Left hindlimb (tissue), 1 donor: ENCODE data around the gene FAM222B.
"Not testable (repeated sequence)": the region's sequence is repeated elsewhere in the genome, so short reads cannot be mapped to it uniquely, and the experiment has no call there.

Source experiments
- DNase-seq: peaks from one replicate; pipeline ENCODE4 v3.0.0-alpha.2; 2018

FAM222B gene

DNA sequence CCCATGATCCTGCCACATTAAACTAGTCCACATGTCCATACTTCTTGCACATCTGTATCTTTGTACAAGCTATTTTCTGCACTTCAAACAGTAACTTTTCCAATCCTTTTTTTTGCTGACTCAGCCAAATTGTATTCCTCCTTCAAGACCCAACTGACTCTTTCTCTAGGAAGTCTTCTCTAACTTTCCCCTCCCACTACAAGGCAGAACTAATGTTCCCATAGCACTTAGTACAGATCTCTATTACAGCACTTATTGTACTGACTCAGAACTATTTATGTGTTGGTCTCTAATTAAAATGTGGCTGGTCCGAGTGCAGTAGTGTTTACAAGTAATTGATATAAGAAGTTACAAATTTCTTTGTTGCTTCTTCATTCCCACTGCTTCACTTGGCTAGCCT is 8.2 kb downstream of the FAM222B start:
- no peak for DNase-seq

- no peak for DNase-seq
Measured at GRCh38 chr17:28828294-28829040, 14.1 kb downstream of the FAM222B start.

DNA sequence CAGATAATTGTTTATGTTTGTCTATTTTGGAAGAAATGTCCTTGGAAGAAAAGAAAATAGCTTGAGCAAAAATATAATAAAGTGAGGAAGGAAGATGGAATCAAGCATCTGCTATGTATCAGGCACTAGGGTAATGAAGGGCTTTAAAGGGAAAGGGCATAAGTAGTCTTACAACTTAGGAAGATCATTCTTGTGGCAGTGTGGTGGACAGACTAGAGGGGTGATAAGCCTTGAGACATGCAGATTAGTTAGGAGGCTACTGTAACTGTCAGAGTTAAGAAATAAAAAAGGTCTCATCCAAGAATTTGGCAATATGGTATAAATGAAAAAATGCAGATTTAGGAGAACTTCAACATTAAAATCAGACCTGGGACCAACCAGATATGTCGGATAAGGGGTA is 14.9 kb downstream of the FAM222B start:
- DNase-seq: no peak

GRCh38 chr17:28819582-28819981 is 23.0 kb downstream of the FAM222B start:
- DNase-seq: no peak

DNA sequence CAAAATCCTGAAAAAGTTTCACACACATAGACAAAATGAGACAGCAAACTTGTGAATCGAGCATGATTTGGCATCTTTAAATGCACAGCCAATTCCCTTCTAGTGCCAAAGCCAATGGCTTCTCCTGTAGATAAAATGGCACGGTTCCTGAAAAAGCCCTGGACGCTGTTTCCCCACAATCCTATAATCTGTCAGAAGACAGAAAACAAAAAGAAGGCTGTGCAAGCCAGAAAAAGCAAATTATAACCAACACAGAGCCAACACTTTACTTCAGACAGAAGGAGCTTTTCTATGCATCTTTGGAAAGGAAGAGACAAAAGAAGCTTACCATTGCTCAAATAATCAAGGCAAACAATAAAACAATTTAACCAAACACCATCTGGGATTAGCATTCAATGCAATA is 23.8 kb downstream of the FAM222B start:
- DNase-seq: no peak

GRCh38 chr17:28816540-28816939 is 26.1 kb downstream of the FAM222B start:
- no peak for DNase-seq

DNA sequence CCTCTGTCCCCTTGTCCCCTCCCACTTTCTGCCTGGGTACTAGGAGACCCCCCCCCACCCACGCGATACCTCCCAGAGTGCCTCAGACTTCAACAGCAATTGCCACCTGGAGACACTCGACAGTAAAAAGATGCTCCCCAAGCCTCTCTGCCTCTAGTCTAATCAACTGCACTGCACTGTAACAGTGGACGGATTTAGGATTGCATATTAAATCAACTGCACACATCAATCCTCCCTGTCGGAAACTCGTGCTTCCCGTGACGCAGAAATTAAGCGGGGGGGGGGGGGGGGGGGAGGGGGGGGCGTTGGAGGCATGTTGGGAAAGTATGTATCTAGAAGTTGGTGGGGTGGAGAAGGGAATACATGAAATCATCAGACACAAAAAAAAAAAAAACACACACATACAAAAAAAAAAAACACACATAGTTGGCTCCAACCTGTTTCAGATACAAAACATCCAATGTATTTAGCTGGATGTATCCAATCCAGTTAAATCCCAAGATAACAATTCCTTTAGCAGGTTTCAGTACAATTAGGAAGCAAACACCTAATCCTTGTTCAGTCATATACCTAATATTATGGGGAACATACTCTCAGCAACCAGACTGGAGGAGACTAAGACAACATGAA is 29.7 kb downstream of the FAM222B start:
- no peak for DNase-seq

DNA sequence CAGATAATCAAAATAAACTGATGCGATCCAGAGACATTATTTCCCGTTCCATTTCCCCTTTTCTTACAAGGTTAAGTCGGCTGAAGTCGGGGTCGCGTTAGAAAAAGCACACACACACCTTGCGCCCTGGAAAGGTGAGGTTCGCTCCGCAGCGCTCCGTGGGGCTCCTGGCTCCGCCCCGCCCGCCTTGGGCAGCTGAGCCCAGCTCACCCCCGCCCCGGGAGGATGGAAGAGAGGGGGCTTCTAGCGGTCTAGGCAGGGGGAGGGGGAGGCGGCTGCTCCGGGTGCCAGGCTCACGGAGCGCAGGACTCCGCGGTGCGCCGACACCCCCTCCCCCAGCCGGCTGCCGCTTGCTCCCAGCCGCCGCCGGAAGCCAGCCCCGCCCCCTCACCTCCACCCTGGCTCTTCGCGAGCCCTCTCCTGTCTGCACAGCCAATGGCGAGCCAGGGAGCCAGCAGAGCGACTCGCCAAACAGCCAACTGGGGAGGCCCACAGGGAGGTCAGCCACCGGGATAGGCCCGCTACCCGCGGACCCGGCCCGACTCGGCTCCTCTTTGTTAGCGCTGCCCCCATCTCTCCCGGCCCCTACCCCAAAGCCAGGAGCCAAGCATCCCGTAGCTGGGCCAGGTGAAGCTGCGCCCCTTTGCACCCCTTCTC is 30.4 kb downstream of the FAM222B start:
- DNase-seq: peak; percentile 97

DNA sequence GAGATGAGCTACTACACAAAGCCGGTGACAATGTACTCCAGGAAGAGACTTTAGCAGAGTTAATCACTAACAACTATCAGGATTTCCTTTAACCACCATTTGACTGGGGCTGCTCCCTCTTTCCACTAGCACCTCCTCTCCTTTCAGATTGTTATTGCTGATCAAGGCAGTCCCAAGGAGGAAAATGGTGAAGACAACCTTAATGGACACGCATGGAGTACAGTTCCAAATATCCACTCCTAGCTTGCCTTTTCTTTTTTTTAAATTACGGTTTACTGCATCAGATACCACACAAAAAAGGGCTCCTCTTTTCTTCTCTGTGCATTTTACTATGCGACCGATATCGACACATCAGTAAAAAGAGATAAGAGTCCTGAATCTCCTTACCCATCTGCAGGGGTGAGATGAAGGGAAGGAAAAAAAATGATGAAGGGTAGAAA is 30.9 kb downstream of the FAM222B start:
- DNase-seq: no peak

DNA sequence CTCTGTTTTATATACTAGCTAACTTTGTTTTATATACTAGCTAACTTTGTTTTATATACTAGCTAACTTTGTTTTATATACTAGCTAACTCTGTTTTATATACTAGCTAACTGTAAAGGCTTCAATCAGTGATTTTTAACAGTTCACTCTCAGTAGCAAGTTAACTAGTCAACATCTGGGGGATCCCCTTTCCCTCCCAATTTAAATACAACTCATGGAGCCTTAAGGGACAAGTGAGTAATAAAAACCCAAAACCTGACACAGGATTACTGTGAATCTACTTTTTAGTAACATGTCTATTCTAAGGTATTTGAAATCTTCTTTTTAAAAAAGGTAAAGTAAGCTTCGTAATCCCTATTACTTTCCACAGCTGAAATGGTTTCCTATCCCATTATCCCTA is 32.2 kb downstream of the FAM222B start:
- no peak for DNase-seq

DNA sequence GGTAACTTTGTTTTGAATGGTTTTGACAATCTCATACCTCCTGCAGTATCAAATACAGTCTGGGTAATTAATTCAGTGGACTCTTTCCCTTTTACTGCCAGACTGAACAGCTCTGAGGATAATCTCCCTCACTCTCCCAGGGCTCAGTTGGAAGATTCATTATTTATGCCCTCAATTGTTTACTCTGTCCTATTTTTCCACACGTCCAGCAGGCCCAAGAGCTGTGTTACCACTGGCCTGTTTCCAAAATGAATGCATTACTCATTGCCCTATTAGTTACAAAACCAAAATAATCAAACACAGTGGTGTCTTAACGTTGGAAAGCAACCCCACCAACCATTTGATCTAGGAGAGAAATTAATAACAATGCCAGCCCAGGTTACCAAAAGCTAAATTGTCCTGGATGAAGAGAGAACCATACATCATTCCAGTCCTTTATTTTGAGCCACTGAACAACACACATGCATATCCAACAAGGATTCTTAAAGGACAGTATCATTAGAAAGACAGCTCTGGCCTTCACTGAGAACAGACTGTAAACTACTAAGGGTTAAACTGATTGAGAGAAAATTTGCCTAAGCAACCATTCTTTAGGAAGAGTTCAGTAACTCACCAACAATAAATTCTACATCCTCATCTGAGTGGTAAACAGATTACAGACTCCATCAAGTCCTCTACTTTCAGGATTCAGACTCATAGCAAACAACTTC is 34.5 kb downstream of the FAM222B start:
- DNase-seq: no peak

DNA sequence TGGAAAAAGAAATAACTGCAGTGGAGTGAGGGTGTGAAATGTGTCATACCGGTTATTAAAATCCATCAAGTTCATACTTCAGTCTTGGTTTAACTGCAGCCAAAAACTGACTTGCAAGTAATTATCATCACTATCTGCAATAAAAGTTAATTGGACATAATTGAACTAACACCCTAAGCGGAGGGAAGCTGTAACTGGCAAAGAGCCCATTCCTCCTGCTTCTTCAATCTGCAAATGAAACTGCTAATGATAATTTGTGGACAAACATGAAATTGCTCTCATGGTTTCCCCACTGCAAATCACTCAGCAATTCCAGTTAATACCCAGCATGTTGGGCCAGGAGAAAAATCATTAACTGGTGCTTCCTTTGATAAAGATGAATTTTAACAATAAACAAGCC is 46.5 kb downstream of the FAM222B start:
- DNase-seq: no peak

DNA sequence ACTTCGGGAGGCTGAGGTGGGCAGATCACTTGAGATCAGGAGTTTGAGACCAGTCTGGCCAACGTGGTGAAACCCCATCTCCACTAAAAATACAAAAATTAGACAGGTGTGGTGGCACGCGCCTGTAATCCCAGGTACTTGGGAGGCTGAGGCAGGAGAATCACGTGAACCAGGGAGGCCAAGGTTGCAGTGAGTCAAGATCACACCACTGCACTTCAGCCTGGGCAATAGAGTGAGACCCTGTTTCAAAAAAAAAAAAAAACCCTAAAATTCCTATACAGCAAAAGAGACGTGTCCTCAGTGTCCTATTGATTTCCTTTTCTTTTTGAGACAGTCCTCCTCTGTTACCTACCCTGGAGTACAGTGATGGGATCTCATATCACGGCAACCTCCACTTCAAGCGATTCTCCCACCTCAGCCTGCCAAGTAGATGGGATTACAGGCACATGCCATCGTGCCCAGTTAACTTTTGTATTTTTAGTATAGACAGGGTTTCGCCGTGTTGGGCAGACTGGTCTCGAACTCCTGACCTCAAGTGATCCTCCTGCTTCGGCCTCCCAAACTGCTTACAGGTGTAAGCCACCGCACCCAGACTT is 47.6 kb downstream of the FAM222B start:
- DNase-seq: not testable (repeated sequence)

GRCh38 chr17:28792877-28793661 is 49.5 kb downstream of the FAM222B start:
- DNase-seq: no peak

DNA sequence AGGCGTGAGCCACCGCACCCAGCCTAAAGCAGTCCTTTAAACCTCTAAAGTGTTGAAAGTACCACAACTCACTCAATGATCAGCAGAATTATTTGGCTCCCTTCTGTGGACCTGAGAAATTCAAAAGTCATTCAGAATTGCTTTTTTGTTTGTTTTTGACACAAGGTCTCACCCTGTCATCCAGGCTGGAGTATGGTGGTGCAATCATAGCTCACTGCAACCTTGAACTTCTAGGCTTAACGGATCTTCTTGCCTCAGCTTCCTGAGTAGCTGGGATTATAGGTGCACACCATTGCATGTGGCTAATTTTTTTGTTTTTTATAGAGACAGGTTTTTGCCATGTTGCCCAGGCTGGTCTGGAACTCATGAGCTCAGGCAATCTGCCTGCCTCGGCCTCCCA is 54.5 kb downstream of the FAM222B start:
- DNase-seq: no peak

- no peak for DNase-seq
Measured at GRCh38 chr17:28783161-28783560, 59.4 kb downstream of the FAM222B start.

DNA sequence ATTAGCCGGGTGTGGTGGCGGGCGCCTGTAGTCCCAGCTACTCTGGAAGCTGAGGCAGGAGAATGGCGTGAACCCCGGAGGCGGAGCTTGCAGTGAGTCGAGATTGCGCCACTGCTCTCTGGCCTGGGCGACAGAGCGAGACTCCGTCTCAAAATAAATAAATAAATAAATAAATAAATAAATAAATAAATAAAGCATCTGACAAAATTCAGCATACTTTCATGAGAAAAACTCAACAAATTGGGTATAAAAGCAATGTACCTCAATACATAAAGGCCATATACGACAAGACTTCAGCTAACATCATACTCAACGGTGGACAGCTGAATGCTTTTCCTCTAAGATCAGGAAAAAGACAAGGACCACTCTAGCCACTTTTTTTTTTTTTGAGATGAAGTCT is 63.0 kb downstream of the FAM222B start:
- not testable (repeated sequence) for DNase-seq

DNA sequence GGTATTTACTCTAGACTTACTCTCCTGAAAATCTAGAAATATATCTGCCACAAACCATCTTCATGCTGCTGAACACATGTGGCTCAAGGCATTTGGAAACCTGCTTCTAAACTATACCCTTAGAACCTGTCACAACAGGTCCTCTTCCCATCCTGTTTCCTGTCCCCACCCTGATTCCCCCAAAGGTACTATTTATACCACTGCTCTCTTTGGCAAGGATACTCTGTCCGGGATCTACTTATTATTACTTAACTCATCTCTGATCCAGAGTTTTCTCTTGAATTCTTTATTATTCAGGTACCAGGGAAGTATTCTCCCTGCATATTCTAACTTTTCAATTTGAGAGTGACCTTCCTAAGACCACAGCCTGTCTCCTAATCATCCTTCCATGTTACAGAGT is 65.4 kb downstream of the FAM222B start:
- no peak for DNase-seq

DNA sequence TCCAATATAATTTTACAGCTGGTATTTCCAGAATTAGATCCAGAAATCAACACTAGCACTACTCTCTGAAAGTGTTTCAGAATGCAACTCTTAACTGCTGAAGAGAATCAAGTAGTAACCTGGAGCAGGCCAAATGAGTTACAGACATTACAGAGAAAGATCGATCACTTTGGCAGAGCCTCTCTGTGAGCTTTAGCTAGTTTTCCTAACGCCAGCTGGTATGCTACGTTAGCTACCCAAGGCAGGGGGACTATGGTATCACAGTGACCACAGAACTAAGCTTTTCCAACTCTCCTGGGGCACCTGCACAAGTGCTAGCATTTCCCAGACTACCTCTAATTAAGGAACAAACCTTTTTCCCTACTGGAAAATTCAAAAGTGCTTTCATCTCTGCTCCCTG is 68.4 kb downstream of the FAM222B start:
- no peak for DNase-seq

DNA sequence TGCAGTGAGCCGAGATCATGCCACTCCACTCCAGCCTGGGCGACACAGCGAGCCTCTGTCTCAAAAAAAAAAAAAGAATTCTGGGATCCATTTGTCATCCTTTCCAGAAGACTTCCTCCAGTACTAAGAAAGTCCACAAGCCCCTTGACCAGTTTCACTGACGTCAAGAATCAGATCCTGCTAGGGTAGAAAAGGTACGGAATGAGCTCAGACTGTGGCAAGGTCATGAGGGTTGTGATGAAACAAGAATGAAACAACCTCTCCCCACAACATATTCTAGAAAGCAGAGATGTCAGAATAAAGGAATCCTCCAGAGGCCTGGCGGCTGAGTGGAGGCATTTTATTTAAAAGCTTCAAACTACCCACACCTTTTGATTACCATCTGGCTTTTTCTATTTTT is 68.9 kb downstream of the FAM222B start:
- DNase-seq: no peak

GRCh38 chr17:28765038-28765437 is 77.6 kb downstream of the FAM222B start:
- no peak for DNase-seq

DNA sequence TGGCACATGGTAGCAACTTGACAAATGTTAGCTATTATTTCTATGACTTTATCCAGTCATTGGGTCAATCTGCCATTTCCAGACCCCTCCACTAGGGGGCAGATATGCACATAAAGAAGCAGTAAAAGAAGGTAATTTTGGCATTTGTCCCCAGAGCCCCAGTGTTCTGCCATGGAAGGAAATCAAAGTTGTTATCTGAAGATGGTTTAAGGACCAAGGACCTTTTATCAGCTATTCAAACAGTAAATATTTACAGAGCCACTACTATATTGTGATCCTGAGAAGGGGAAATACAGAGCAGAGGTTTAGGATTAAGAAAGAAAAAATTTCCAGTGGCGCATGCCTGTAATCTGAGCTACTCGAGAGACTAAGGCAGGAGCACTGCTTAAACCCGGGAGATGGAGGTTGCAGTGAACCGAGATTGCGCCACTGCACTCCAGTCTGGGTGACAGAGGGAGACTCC is 78.8 kb downstream of the FAM222B start:
- peak; percentile 59 for DNase-seq
